WERI-Rb-1 (cell line): ENCODE measurements around the gene DCANP1.

Experiments
- DNase-seq: peaks from one replicate; pipeline ENCODE4 v3.0.0-alpha.2; 2020
- H3K27ac ChIP-seq: fragments of 250-450 bp; sonication (Bioruptor Pico); 2 replicates; pipeline ENCODE4 v1.5.1; 2020; ENCODE audit warnings: mild to moderate bottlenecking, moderate library complexity
- H3K27me3 ChIP-seq: fragments of 250-450 bp; sonication (Bioruptor Pico); 2 replicates; pipeline ENCODE4 v1.5.1; 2021; ENCODE audit warnings: mild to moderate bottlenecking, low read depth, moderate library complexity; ENCODE audit not compliant: insufficient read depth, severe bottlenecking
- H3K36me3 ChIP-seq: fragments of 250-450 bp; sonication (Bioruptor Pico); 2 replicates; pipeline ENCODE4 v1.5.1; 2020; ENCODE audit warnings: mild to moderate bottlenecking, moderate library complexity
- H3K4me3 ChIP-seq: 2 replicates; pipeline ENCODE4 v1.5.1; 2011; ENCODE audit warnings: low read depth, mild to moderate bottlenecking, control low read depth, low read length
- H3K9me3 ChIP-seq: fragments of 250-450 bp; sonication (Bioruptor Pico); 2 replicates; pipeline ENCODE4 v1.5.1; 2021; ENCODE audit warnings: mild to moderate bottlenecking, moderate library complexity; ENCODE audit not compliant: severe bottlenecking
- CTCF ChIP-seq: IDR thresholded peaks from 2 replicates; pipeline ENCODE4 v1.5.1; 2011; ENCODE audit warnings: low read depth, mild to moderate bottlenecking, control low read depth, inconsistent platforms, low read length

Gene DCANP1

GRCh38 chr5:135452321-135453030, 5.3 kb upstream of the DCANP1 start, which contains the start of gene TIFAB:
TIFAB (minus strand) TSS chr5:135452351; CDS start chr5:135449939, 2,412 bp downstream.
- Histone ChIP-seq H3K27me3 (no peaks in the 10 kb centered on the region), H3K9me3 (no peaks in the 10 kb centered on the region), H3K27ac (no peak within 1 kb of the TSS), H3K36me3 (no peaks in the 10 kb centered on the region), H3K4me3 (no peak within 1 kb of the TSS)
- TF ChIP-seq CTCF: no peak
- DNase-seq: no peak

GRCh38 chr5:135451581-135452320, 4.6 kb upstream of the DCANP1 start:
- Histone ChIP-seq H3K27me3 (no peaks in the 10 kb centered on the region), H3K9me3 (no peaks in the 10 kb centered on the region), H3K4me3 (no peak overlapping the region), H3K36me3 (no peaks in the 10 kb centered on the region), H3K27ac (no peak overlapping the region)
- no peak for TF ChIP-seq CTCF
- DNase-seq: no peak

- Histone ChIP-seq H3K9me3 (no peaks in the 10 kb centered on the region), H3K27me3 (no peaks in the 10 kb centered on the region)
- no peak for TF ChIP-seq CTCF
These were observed 3.8 kb upstream of the DCANP1 start for GRCh38 chr5:135450952-135451351.

GRCh38 chr5:135450336-135450735, 3.2 kb upstream of the DCANP1 start:
- no peak for TF ChIP-seq CTCF
- Histone ChIP-seq H3K27ac (no peak overlapping the region), H3K9me3 (no peaks in the 10 kb centered on the region), H3K27me3 (no peaks in the 10 kb centered on the region), H3K4me3 (no peak overlapping the region), H3K36me3 (no peaks in the 10 kb centered on the region)
- DNase-seq: no peak

More at GRCh38 chr5:135450952-135451351, 3.8 kb upstream of the DCANP1 start:
- no peaks in the 10 kb centered on the region for H3K36me3 ChIP-seq
- no peak overlapping the region for H3K27ac ChIP-seq
- DNase-seq: no peak
- H3K4me3 ChIP-seq: no peak overlapping the region

GRCh38 chr5:135449644-135450043, 2.5 kb upstream of the DCANP1 start:
- Histone ChIP-seq H3K27me3 (no peaks in the 10 kb centered on the region), H3K4me3 (no peak overlapping the region), H3K27ac (no peak overlapping the region), H3K36me3 (no peaks in the 10 kb centered on the region), H3K9me3 (no peaks in the 10 kb centered on the region)
- no peak for TF ChIP-seq CTCF
- no peak for DNase-seq
